GM21737 (cell line): Measurements from ENCODE around the gene ARHGEF7.
A peak's percentile ranks its signal among the peaks of the same experiment; 100 is the strongest.

Experiments
- ATAC-seq: cut with Tn5 transposase; IDR thresholded peaks from one replicate; pipeline ENCODE4 v1.9.1; 2021; ENCODE audit warnings: mild to moderate bottlenecking, moderate library complexity; ENCODE audit not compliant: unreplicated experiment

The ARHGEF7 gene

GRCh38 chr13:111165241-111166010, 50.3 kb downstream of the ARHGEF7 start:
- peak; percentile 57 for ATAC-seq

DNA sequence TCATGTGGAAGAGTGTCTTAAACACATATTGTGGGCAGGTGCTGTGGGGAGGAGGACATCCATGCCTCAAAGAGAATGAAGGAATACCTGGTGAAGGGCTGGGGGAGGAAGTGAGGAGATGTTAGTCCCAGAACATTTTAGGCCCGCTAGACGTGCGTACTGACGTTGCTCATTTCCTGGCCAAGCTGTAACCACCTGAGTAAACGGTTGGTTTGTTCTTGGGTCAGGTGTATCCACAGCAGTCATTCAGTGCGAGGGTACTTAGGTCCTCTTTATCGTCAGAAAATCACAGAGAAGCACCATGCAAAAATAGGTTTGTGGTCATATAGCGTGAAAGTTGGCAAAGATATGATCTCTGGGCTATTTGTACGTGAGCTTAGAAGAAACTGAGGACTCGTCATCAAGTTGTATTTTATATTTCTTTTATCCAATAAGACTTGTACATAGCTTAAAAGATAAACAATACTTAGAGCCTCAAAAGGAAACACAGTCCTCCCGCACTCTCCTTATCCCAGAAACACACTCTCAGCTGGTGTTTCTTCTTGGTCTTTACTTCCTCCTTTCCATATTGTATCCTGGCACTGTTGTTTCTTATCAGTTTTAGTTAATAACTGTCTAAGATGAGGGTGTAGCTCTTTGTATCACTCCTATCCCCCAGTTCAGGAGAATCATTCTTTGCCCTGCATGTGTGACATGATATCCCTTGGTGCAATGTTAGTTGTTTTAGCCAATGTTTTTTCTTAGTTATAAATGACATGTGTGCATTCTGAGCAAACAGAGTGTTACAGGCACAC, 52.0 kb downstream of the ARHGEF7 start:
- ATAC-seq = no peak

DNA sequence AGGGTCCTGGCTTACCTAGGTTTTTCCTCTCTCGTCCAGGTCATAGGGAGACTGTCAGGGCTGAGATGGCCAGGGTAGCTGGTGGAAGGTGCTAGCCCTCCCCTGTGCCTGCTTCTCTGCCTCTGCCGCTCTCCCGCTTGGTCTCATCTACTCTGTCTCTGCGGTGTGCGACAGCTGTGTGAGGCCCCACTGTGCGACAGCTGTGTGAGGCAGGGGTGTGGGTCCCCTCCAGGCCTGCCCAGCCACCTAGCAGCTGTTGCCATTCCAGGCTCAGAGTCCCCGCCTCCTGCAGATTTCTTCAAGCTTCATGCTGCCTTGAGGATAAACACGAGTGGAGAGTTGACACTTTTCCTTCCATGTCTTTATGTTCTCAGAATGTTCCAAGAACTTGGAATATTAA, 53.0 kb downstream of the ARHGEF7 start:
- no peak for ATAC-seq

DNA sequence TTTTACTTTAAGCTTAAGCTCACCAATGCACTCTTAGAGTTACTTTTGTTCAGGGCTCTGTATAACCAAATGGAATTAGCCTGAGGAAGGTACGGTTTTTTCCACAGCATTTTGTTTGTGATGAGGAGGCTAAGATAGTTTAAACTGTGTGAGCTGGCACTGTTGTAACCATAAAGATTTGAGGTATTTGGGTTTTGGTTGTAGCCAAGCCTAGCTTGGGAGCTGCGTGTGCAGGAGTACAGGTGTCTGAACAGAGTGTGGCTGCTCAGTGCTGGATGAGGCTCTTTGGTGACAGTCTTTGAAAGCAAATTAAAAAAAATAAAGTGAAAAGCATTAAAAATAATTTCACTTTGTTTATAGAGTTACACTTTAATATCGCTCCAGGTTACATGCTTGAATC, 56.0 kb downstream of the ARHGEF7 start:
- ATAC-seq = no peak

DNA sequence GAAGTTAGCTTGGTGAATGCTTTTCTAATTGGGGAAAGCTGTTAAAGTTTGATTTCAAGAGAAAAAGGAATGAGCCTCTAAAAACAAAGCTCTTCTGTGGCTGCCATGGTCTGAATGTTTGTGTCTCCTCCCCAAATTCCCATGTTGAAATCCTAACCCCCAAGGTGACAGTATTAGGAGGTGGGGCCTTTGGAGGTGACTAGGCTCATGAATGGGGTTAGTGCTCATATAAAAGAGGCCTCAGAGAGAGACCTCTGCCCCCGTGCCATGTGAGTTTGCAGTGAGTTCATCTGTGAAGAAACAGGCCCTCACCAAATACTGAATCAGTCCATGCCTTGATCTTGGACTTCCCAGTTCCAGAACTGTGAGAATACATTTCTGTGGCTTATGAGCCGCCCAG, 56.5 kb downstream of the ARHGEF7 start:
- no peak for ATAC-seq

DNA sequence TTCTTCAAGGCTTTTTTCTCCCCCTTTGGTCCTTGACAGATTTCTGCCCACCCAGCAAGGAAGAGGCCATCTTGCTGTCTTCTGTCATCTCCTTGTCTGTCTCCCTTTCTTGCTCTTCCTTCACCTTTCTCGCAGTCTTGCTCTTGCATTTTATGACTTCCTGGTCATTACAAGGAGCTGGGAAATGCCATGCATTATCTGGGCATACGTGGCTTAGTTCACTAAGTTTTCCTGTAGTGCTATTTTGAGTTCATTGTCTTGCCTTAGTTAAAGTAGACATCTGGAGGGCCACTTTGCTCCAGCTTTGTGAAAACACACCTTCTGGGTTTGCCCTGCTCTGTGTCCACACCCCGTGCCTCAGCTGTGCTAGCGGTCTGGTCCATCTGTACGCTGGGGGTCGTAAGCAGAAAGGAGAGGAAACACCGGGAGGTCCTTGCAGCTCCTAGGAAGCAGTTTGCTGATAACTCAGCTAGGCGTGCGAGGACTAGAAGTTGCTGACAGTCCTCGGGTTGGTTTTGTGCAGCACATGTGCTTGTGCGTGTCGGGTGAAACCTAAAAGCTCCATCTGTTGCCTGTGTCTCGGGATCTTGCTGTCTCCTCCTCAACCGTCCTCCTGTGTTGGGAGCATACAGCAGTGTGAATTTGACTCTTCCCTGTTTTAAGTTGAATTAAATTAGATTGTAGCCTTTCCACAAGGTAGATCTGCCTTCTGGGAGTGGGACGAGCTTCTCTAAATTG, 59.4 kb downstream of the ARHGEF7 start:
- ATAC-seq = no peak

GRCh38 chr13:111175372-111175771, 60.3 kb downstream of the ARHGEF7 start:
- no peak for ATAC-seq

DNA sequence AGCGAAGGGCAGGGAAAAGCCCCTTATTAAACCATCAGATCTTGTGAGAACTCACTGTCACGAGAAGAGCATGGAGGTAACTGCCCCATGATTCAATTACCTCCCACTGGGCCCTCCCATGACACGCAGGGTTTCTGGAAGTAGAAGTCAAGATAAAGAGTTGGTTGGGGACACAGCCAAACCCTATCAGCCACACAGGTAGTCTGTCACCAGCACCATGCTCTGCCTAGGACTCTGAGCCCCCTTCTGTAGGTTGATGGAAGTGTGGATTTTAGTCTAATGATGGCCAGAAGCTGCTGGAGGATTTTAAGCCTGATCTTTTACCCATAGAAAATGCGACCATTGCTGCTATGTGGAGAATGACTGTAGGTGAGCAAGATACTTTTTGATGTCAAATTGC, 60.8 kb downstream of the ARHGEF7 start:
- no peak for ATAC-seq

GRCh38 chr13:111176421-111176820, 61.3 kb downstream of the ARHGEF7 start:
- ATAC-seq = no peak

DNA sequence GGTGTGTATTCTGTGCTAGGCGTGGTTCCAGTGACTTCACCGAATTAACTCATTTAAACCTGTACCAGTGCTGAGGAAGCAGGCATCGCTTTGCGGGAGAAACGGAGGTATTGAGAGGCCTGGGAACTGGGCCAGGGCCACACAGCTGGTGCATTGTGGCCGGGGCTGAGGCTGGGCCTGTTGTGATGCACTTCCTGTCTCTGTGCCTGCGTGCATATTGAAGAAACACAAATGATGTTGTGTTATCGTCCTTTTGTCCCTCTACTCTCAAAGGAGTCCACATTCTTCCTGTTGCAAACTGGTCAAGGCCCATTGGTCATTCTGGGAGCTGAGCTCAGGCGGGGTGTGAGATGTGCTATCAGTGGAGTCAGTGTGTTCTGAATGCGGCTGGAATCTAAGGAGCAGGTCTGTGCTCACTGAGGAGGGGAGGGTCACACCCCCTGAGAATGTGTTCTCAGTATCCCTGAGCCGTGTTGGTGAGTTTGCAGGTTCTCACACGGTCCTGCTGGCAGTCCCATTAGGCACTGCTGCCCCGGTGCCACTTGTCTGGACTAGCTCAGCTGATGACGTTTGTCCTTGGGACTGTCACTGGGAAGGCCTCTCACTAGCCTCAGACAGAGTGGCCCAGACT, 62.1 kb downstream of the ARHGEF7 start:
- peak; percentile 70 for ATAC-seq

DNA sequence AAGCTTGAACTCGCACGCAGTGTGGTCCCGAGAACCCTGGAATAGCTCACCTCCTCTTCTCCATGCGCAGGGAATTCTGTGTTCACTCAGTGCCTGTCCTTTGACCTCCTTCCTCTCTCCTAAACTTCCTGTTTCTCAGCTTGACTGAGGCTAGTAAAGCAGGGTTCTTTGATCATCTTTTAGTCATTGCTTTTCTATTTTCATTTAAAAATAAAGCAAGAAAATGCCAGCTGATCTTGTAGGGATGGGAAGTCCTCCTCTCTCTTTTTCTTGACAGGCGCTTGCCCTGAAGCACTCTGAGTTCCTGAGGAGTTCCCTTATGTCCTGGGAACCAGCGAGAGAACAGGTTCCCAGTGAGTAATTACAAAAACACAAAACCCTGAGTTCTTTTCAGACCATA, 62.8 kb downstream of the ARHGEF7 start:
- no peak for ATAC-seq

GRCh38 chr13:111178402-111178801, 63.3 kb downstream of the ARHGEF7 start:
- ATAC-seq = no peak

DNA sequence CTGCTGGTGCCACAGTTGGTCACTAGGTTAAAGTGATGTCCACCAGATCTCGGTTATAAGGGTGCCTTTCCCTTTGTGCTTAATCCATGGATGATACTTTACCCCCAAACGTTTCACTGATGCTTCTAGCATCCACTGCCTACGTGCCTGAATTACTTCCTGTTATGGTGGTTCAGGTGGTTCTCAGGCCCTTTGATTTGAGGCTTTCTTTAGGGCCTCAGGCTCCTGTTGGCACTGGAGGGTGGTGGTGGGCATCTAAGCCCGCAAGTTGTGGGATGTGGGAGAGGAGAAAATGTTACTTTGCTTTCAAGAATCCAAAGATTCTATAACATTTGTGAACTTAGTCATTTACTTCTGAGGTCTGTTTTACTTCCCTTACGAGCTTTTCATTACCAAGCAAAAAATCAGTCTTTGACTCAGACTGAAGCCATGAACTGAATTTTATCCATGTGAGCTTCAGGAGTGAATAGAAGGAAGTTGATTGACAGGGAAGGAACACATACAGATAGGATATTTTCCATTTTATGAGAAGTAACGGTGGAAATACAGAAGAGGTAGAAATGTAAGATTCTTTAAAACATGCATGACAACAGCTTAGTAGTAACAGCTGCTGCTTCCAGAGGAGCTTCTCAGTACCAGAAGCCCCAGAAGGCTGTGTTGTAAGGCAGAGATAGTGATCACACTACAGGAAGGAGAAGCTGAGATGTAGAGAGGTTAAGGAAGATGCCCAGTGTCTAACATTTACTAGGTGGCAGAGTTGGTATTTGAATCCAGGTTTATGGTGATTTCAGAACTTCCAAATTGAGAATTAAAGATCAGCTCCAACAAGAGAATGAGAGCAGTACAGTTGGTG, 65.0 kb downstream of the ARHGEF7 start:
- no peak for ATAC-seq

GRCh38 chr13:111181977-111182376, 66.9 kb downstream of the ARHGEF7 start:
- ATAC-seq = no peak

GRCh38 chr13:111183087-111183645, 68.1 kb downstream of the ARHGEF7 start:
- no peak for ATAC-seq

- no peak for ATAC-seq
Observed at GRCh38 chr13:111183959-111184358, 68.8 kb downstream of the ARHGEF7 start.

- peak; percentile 82 for ATAC-seq
Observed at GRCh38 chr13:111184458-111185401, 69.6 kb downstream of the ARHGEF7 start.

GRCh38 chr13:111186305-111186935, 71.3 kb downstream of the ARHGEF7 start:
- no peak for ATAC-seq
